Testis (tissue), 2 donors: ENCODE measurements around the gene TMIGD2.

Experiments
- CTCF ChIP-seq, 3 experiments: fragments of 450-650 bp in 2 of 3; fragments of 200-600 bp in 1 of 3; sonication (generic) in 1 of 3; IDR thresholded peaks; one replicate each; pipeline ENCODE4 v1.5.1; 2016 to 2019; ENCODE audit warnings: antibody characterized with exemption in 3 of 3, mild to moderate bottlenecking in 2 of 3, moderate library complexity in 1 of 3
- POLR2A ChIP-seq: fragments of 450-650 bp; IDR thresholded peaks from one replicate; pipeline ENCODE4 v1.6.1; 2017; ENCODE audit warnings: antibody characterized with exemption, mild to moderate bottlenecking, moderate library complexity

DNA sequence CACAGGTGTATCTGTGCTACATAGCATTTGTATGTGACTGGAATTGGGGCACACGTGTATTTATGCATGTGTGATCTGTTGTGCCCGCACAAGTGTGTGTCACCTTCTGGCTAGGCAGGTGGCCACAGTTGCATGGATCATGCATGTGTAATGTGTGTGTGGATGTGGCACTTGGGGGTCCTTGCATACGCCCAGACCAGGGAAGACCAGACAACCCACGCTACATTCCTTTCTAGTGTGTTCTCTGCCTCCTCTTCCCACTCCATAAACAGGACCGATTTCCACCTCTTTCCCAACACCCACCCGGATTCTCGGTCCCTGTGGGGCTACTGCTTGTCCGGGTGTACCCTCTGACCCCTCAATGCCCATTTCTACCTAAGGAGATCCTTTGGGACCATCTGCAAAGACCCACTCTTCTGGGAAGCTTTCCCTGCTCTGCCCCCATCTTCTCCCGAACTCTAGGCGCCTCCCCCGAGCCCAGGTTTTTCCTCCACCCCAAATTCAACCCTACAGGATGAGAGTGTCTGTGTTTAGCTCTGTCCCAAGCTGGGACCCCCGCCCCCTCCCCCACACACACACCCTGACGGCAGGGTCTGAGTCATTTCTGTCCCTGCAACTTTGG is 24.1 kb upstream of the TMIGD2 start:
- TF ChIP-seq CTCF (IDR thresholded peaks at IDR 0.05) (no peak), POLR2A (no peak)
